GM19372 (cell line): Measurements from ENCODE around the gene ELOVL5.
A peak's percentile ranks its signal among the peaks of the same experiment; 100 is the strongest.

ENCODE experiments used
- ATAC-seq: cut with Tn5 transposase; IDR thresholded peaks from one replicate; pipeline ENCODE4 v1.9.1; 2021; ENCODE audit warnings: mild to moderate bottlenecking, low read depth, moderate library complexity; ENCODE audit not compliant: unreplicated experiment

Gene ELOVL5

GRCh38 chr6:53250176-53251032, 98.3 kb downstream of the ELOVL5 start:
- no peak for ATAC-seq

- no peak for ATAC-seq
These were observed 101.8 kb downstream of the ELOVL5 start for GRCh38 chr6:53246924-53247323.

GRCh38 chr6:53244958-53245357, 103.8 kb downstream of the ELOVL5 start:
- ATAC-seq = peak; percentile 53

GRCh38 chr6:53244399-53244931, 104.3 kb downstream of the ELOVL5 start:
- ATAC-seq = no peak

- ATAC-seq = no peak
These were observed 106.8 kb downstream of the ELOVL5 start for GRCh38 chr6:53241938-53242337.

- no peak for ATAC-seq
These were observed 108.0 kb downstream of the ELOVL5 start for GRCh38 chr6:53240761-53241160.

- ATAC-seq = no peak
These were observed 108.6 kb downstream of the ELOVL5 start for GRCh38 chr6:53240139-53240538.

GRCh38 chr6:53239526-53239925, 109.2 kb downstream of the ELOVL5 start:
- no peak for ATAC-seq

GRCh38 chr6:53238311-53238710, 110.4 kb downstream of the ELOVL5 start:
- no peak for ATAC-seq

- ATAC-seq = peak; percentile 41
These were observed 112.5 kb downstream of the ELOVL5 start for GRCh38 chr6:53236241-53236640.

GRCh38 chr6:53235508-53235907, 113.2 kb downstream of the ELOVL5 start:
- ATAC-seq = no peak

GRCh38 chr6:53233309-53233708, 115.4 kb downstream of the ELOVL5 start:
- no peak for ATAC-seq

- ATAC-seq = no peak
These were observed 117.8 kb downstream of the ELOVL5 start for GRCh38 chr6:53230775-53231467.

GRCh38 chr6:53227847-53228246, 120.9 kb downstream of the ELOVL5 start:
- no peak for ATAC-seq

- ATAC-seq = no peak
These were observed 128.1 kb downstream of the ELOVL5 start for GRCh38 chr6:53220605-53221004.
